ENCODE results near the gene GAREM2.

The GAREM2 gene

GRCh38 chr2:26189751-26190150 is 16.9 kb downstream of the GAREM2 start:
- DNase-seq, result no peak

GRCh38 chr2:26190369-26190768 is 17.5 kb downstream of the GAREM2 start:
- no peak for DNase-seq

- no peak for DNase-seq
These were observed 18.6 kb downstream of the GAREM2 start for GRCh38 chr2:26191316-26192159.

- DNase-seq, result no peak
These were observed 20.8 kb downstream of the GAREM2 start for GRCh38 chr2:26193578-26194231.

GRCh38 chr2:26195040-26195984 is 22.4 kb downstream of the GAREM2 start:
- no peak for DNase-seq

GRCh38 chr2:26196683-26197418 is 24.0 kb downstream of the GAREM2 start:
- DNase-seq, result no peak

- no peak for DNase-seq
These were observed 24.6 kb downstream of the GAREM2 start for GRCh38 chr2:26197516-26197915.

GRCh38 chr2:26202981-26203490 is 30.1 kb downstream of the GAREM2 start:
- no peak for DNase-seq

- no peak for DNase-seq
These were observed 31.0 kb downstream of the GAREM2 start for GRCh38 chr2:26203906-26204305.

- no peak for DNase-seq
These were observed 39.1 kb downstream of the GAREM2 start for GRCh38 chr2:26212011-26212410.

GRCh38 chr2:26214759-26215158 is 41.9 kb downstream of the GAREM2 start:
- DNase-seq, result no peak

GRCh38 chr2:26215833-26216232 is 42.9 kb downstream of the GAREM2 start:
- DNase-seq, result no peak

- DNase-seq, result no peak
These were observed 43.7 kb downstream of the GAREM2 start for GRCh38 chr2:26216587-26216986.

GRCh38 chr2:26217720-26218119 is 44.8 kb downstream of the GAREM2 start:
- DNase-seq, result no peak

GRCh38 chr2:26223018-26223417 is 50.1 kb downstream of the GAREM2 start:
- DNase-seq, result no peak

GRCh38 chr2:26224095-26224494 is 51.2 kb downstream of the GAREM2 start:
- DNase-seq, result no peak

- DNase-seq, result no peak
These were observed 56.7 kb downstream of the GAREM2 start for GRCh38 chr2:26229595-26229994.

GRCh38 chr2:26230806-26231205 is 57.9 kb downstream of the GAREM2 start:
- no peak for DNase-seq

- DNase-seq, result no peak
These were observed 62.2 kb downstream of the GAREM2 start for GRCh38 chr2:26235089-26235488.

GRCh38 chr2:26237868-26238267 is 65.0 kb downstream of the GAREM2 start:
- no peak for DNase-seq

- peak; percentile 11 for DNase-seq
These were observed 65.5 kb downstream of the GAREM2 start for GRCh38 chr2:26238311-26238958.
